RWPE1 (cell line): ENCODE data around the gene NXN.
"Not testable (repeated sequence)": the region's sequence is repeated elsewhere in the genome, so short reads cannot be mapped to it uniquely, and the experiment has no call there.

Source experiments
- CTCF ChIA-PET: fragments of 350-600 bp; sonication (Branson Sonifier 250); formaldehyde crosslinking; extraction: SDS; loops from one replicate; lab custom pipeline; 2021; lab: Yijun Ruan, JAX
- POLR2A ChIA-PET: fragments of 400-600 bp; formaldehyde crosslinking; extraction: SDS; loops from one replicate; lab custom pipeline; 2020; ENCODE audit warnings: antibody characterized with exemption; ENCODE audit not compliant: low non-redundant PET; lab: Yijun Ruan, JAX
- DNase-seq: peaks from one replicate; pipeline ENCODE4 v3.0.0; 2012; ENCODE audit warnings: low spot score
- H3K27ac ChIP-seq: fragments of 450-650 bp; 2 replicates; pipeline ENCODE4 v1.5.1; 2017
- CTCF ChIP-seq: fragments of 450-650 bp; conservative IDR thresholded peaks from 2 replicates; pipeline ENCODE4 v1.5.1; 2017; ENCODE audit warnings: low read depth, mild to moderate bottlenecking

The NXN gene

GRCh38 chr17:914561-914960, 65.0 kb downstream of the NXN start:
- no peak for TF ChIP-seq CTCF
- no peak for DNase-seq
- ChIA-PET POLR2A (no interaction called here), CTCF (no interaction called here)
- H3K27ac ChIP-seq: peak overlapping the region; percentile 98

GRCh38 chr17:913207-913606, 66.4 kb downstream of the NXN start:
- ChIA-PET POLR2A (no interaction called here), CTCF (no interaction called here)
- no peak for DNase-seq
- TF ChIP-seq CTCF: no peak
- H3K27ac ChIP-seq: peak overlapping the region; percentile 98

GRCh38 chr17:909642-910323, 69.8 kb downstream of the NXN start:
- no peak for DNase-seq
- H3K27ac ChIP-seq: peak overlapping the region; percentile 98
- no peak for TF ChIP-seq CTCF
- CTCF ChIA-PET: interaction anchor here (0.7 kb wide), 1 partner anchor 12 kb away, joined by 3 read pairs; no protein-coding TSS in a partner anchor
- POLR2A ChIA-PET: interaction anchor here (0.6 kb wide), 1 partner anchor 63 kb away, joined by 3 read pairs; no protein-coding TSS in a partner anchor

- DNase-seq: no peak
- peak overlapping the region; percentile 98 for H3K27ac ChIP-seq
- POLR2A ChIA-PET: no interaction called here
- no peak for TF ChIP-seq CTCF
- CTCF ChIA-PET: interaction anchor here (0.7 kb wide), 1 partner anchor 92 kb away, joined by 6 read pairs; no protein-coding TSS in a partner anchor
Observed at GRCh38 chr17:907725-908124, 71.9 kb downstream of the NXN start.

GRCh38 chr17:905708-906107, 73.9 kb downstream of the NXN start:
- DNase-seq, CTCF ChIA-PET, POLR2A ChIA-PET: not testable (repeated sequence)
- H3K27ac ChIP-seq: peak overlapping the region; percentile 99

- no peak for TF ChIP-seq CTCF
- peak overlapping the region; percentile 99 for H3K27ac ChIP-seq
- ChIA-PET CTCF (no interaction called here), POLR2A (no interaction called here)
- DNase-seq: peak; percentile 84
Observed at GRCh38 chr17:903691-904481, 75.7 kb downstream of the NXN start.
